Astrocyte (in vitro differentiated cells and primary cell): ENCODE data around the gene DCP2. TPM values are rescaled to one million over a fixed set of nuclear protein-coding genes. Genes with fewer than 3 reads are reported as not detected.

ENCODE experiments used
- DNase-seq: peaks from one replicate; pipeline ENCODE4 v3.0.0-alpha.2; 2010; ENCODE audit warnings: low read depth
- FAIRE-seq: peaks from 2 replicates; lab custom pipeline; 2011; peaks lifted over from hg19 to GRCh38; lab: Jason Lieb, UNC
- H2AFZ ChIP-seq: 2 replicates; pipeline ENCODE4 v1.6.0; 2012; ENCODE audit warnings: low read depth, low read length, inconsistent platforms
- H3K27ac ChIP-seq: 2 replicates; pipeline ENCODE4 v1.5.1; 2011; ENCODE audit warnings: low read depth, low read length, inconsistent platforms
- H3K27me3 ChIP-seq: 2 replicates; pipeline ENCODE4 v1.6.0; 2011; ENCODE audit warnings: low read length, inconsistent platforms; ENCODE audit not compliant: insufficient read depth
- H3K36me3 ChIP-seq: 2 replicates; pipeline ENCODE4 v1.5.1; 2011; ENCODE audit warnings: low read length, inconsistent platforms; ENCODE audit not compliant: insufficient read depth
- H3K4me1 ChIP-seq: 2 replicates; pipeline ENCODE4 v1.5.1; 2011; ENCODE audit warnings: low read length, inconsistent platforms; ENCODE audit not compliant: insufficient read depth
- H3K4me2 ChIP-seq: 2 replicates; pipeline ENCODE4 v1.6.0; 2012; ENCODE audit warnings: low read length, inconsistent platforms
- H3K4me3 ChIP-seq: 2 replicates; pipeline ENCODE4 v1.5.1; 2011; ENCODE audit warnings: low read depth, mild to moderate bottlenecking, low read length, inconsistent platforms; ENCODE audit not compliant: insufficient read depth
- H3K79me2 ChIP-seq: 2 replicates; pipeline ENCODE4 v1.6.0; 2012; ENCODE audit warnings: mild to moderate bottlenecking, low read length, inconsistent platforms; ENCODE audit not compliant: insufficient read depth
- H3K9ac ChIP-seq: 2 replicates; pipeline ENCODE4 v1.6.0; 2012; ENCODE audit warnings: mild to moderate bottlenecking, low read length, inconsistent platforms
- H3K9me3 ChIP-seq: 2 replicates; pipeline ENCODE4 v1.5.1; 2012; ENCODE audit warnings: low read depth, mild to moderate bottlenecking, low read length, inconsistent platforms; ENCODE audit not compliant: insufficient read depth
- H4K20me1 ChIP-seq: 2 replicates; pipeline ENCODE4 v1.6.0; 2012; ENCODE audit warnings: low read length, inconsistent platforms; ENCODE audit not compliant: insufficient read depth
- H3K27ac Mint-ChIP-seq: one replicate; pipeline ENCODE4 v1.8.0; 2021; ENCODE audit warnings: mild to moderate bottlenecking, mixed read lengths; ENCODE audit not compliant: unreplicated experiment
- H3K27me3 Mint-ChIP-seq: one replicate; pipeline ENCODE4 v1.8.0; 2021; ENCODE audit warnings: low read depth, mixed read lengths; ENCODE audit not compliant: unreplicated experiment
- H3K36me3 Mint-ChIP-seq: one replicate; pipeline ENCODE4 v1.8.0; 2021; ENCODE audit warnings: low read depth, mixed read lengths; ENCODE audit not compliant: unreplicated experiment
- H3K4me1 Mint-ChIP-seq: one replicate; pipeline ENCODE4 v1.8.0; 2021; ENCODE audit warnings: low read depth, mixed read lengths; ENCODE audit not compliant: unreplicated experiment
- H3K4me3 Mint-ChIP-seq: one replicate; pipeline ENCODE4 v1.8.0; 2021; ENCODE audit warnings: mild to moderate bottlenecking, moderate library complexity, mixed read lengths; ENCODE audit not compliant: unreplicated experiment
- H3K9me3 Mint-ChIP-seq: one replicate; pipeline ENCODE4 v1.8.0; 2021; ENCODE audit warnings: mild to moderate bottlenecking, mixed read lengths; ENCODE audit not compliant: unreplicated experiment
- CTCF ChIP-seq: IDR thresholded peaks from 2 replicates; pipeline ENCODE4 v1.5.1; 2011; ENCODE audit warnings: low read depth, mild to moderate bottlenecking, inconsistent platforms, low read length, moderate library complexity; ENCODE audit not compliant: insufficient read depth
- EZH2 ChIP-seq: IDR thresholded peaks from 2 replicates; pipeline ENCODE4 v1.6.1; 2012; ENCODE audit warnings: mild to moderate bottlenecking, low read length, inconsistent platforms; ENCODE audit not compliant: insufficient read depth
- total RNA-seq: library from RNA; stranded (reverse); gene quantifications from 2 replicates; pipeline ENCODE4 v1.2.1, GENCODE V29; 2021

Gene DCP2
- total RNA-seq, 1 donor from 2014 or later = 48.9 TPM

DNA sequence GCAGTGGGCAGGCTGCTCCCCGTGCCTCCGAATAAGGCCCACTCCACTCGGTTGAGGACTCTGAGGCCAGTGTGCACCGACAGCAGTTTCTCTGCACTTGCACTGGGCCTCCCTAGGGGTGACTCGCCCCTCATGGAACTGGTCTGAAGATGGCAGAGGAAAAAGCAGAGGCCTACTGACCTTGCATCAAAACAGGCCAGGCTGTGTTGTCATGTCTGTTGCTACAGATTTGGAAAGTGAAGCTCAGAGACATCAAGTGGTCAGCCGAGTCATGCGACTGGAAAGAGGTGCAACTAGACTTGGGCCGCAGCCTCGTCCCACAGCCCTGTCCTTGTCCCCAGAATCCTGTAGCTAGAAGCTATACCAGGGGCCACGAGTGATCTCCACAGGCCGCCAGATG, 78.3 kb downstream of the DCP2 start:
- no peak overlapping the region for H2AFZ ChIP-seq
- no peak overlapping the region for H3K9ac ChIP-seq
- DNase-seq (no peak), FAIRE-seq (no peak)
- no peak overlapping the region for H3K4me3 ChIP-seq
- peaks cover 4% of the 10 kb centered on the region for H3K36me3 ChIP-seq
- no peaks in the 10 kb centered on the region for H4K20me1 ChIP-seq
- Mint-ChIP-seq H3K4me1 (peaks cover 39% of the 10 kb centered on the region), H3K4me3 (no peak overlapping the region), H3K36me3 (peaks cover 27% of the 10 kb centered on the region), H3K9me3 (no peaks in the 10 kb centered on the region), H3K27me3 (no peaks in the 10 kb centered on the region), H3K27ac (no peak overlapping the region)
- no peak overlapping the region for H3K4me2 ChIP-seq
- H3K79me2 ChIP-seq = no peaks in the 10 kb centered on the region
- H3K27me3 ChIP-seq = no peaks in the 10 kb centered on the region
- no peak overlapping the region for H3K27ac ChIP-seq
- peaks cover 37% of the 10 kb centered on the region for H3K4me1 ChIP-seq
- TF ChIP-seq EZH2 = no peak
- TF ChIP-seq CTCF = no peak
- no peaks in the 10 kb centered on the region for H3K9me3 ChIP-seq

DNA sequence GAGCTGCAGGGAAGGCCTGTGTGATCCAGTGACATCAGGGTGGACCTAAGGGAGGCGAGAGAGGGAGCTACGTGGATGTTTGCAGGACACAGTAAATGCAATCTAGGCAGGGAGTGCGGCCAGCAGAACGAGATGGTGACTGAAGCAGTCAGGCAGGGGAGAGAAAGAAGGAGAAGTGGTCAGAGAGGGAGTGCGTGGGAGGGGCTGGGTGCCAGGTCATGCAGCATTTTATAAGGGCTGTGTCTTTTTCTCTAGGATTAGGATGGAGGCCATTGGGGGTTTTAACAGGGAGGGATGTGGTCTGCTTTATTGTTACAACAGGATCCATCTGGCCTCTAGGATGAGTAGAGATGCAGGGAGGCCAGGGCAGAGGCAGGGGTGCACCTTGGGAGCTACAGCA, 80.4 kb downstream of the DCP2 start:
- no peak for TF ChIP-seq CTCF
- no peak for TF ChIP-seq EZH2
- Histone ChIP-seq H3K36me3 (peaks cover 4% of the 10 kb centered on the region), H4K20me1 (no peaks in the 10 kb centered on the region), H3K4me2 (no peak overlapping the region), H3K4me1 (peaks cover 38% of the 10 kb centered on the region), H3K27me3 (no peaks in the 10 kb centered on the region), H3K9ac (no peak overlapping the region), H3K9me3 (no peaks in the 10 kb centered on the region), H2AFZ (no peak overlapping the region), H3K79me2 (no peaks in the 10 kb centered on the region), H3K27ac (no peak overlapping the region), H3K4me3 (no peak overlapping the region)
- Mint-ChIP-seq H3K27ac (no peak overlapping the region), H3K4me3 (no peak overlapping the region), H3K36me3 (peaks cover 27% of the 10 kb centered on the region), H3K9me3 (no peaks in the 10 kb centered on the region), H3K4me1 (peaks cover 47% of the 10 kb centered on the region), H3K27me3 (no peaks in the 10 kb centered on the region)
- no peak for DNase-seq
- FAIRE-seq = no peak

- no peaks in the 10 kb centered on the region for H3K27me3 Mint-ChIP-seq
- Histone ChIP-seq H3K9ac (no peak overlapping the region), H3K4me3 (no peak overlapping the region), H3K27me3 (no peaks in the 10 kb centered on the region), H4K20me1 (no peaks in the 10 kb centered on the region), H3K4me2 (no peak overlapping the region), H3K9me3 (no peaks in the 10 kb centered on the region), H3K4me1 (peaks cover 40% of the 10 kb centered on the region), H3K27ac (no peak overlapping the region), H3K36me3 (peaks cover 4% of the 10 kb centered on the region), H2AFZ (no peak overlapping the region), H3K79me2 (no peaks in the 10 kb centered on the region)
- H3K36me3 Mint-ChIP-seq = peaks cover 25% of the 10 kb centered on the region
- no peak overlapping the region for H3K4me3 Mint-ChIP-seq
- FAIRE-seq = no peak
- H3K9me3 Mint-ChIP-seq = no peaks in the 10 kb centered on the region
- DNase-seq = no peak
- peaks cover 49% of the 10 kb centered on the region for H3K4me1 Mint-ChIP-seq
- TF ChIP-seq EZH2 (no peak), CTCF (no peak)
- H3K27ac Mint-ChIP-seq = no peak overlapping the region
Observed at GRCh38 chr5:113057557-113057984, 81.0 kb downstream of the DCP2 start.
